Esophagus squamous epithelium (tissue), 5 donors: ENCODE data around the gene CCR1. TPM values are rescaled to one million over a fixed set of nuclear protein-coding genes. Genes with fewer than 3 reads are reported as not detected.
A peak's percentile ranks its signal among the peaks of the same experiment; 100 is the strongest.

ENCODE experiments used
- DNase-seq: peaks from one replicate; lab custom pipeline; 2025; lab: John Stamatoyannopoulos, UW
- H3K27ac ChIP-seq, 4 donors: fragments of 200-600 bp; sonication (generic); one replicate each; pipeline ENCODE4 v1.5.1; 2016 to 2019; ENCODE audit warnings: mild to moderate bottlenecking in 1 of 4
- H3K27me3 ChIP-seq, 4 donors: fragments of 200-600 bp; sonication (generic); 1 replicate in 3 of 4; 2 replicates in 1 of 4; pipeline versions ENCODE4 v1.5.1 to v1.6.0; 2017 to 2021; ENCODE audit warnings: antibody characterized with exemption in 1 of 4
- H3K36me3 ChIP-seq, 3 donors: fragments of 200-600 bp; sonication (generic); one replicate each; pipeline ENCODE4 v1.5.1; 2016 to 2019
- H3K4me1 ChIP-seq, 3 donors: fragments of 200-600 bp; sonication (generic); one replicate each; pipeline ENCODE4 v1.5.1; 2017 to 2019
- H3K4me3 ChIP-seq, 4 donors: fragments of 200-600 bp; sonication (generic); 1 replicate in 3 of 4; 2 replicates in 1 of 4; pipeline ENCODE4 v1.5.1; 2016 to 2019; ENCODE audit warnings: mild to moderate bottlenecking in 2 of 4, moderate library complexity in 1 of 4
- H3K9me3 ChIP-seq, 3 donors: fragments of 200-600 bp; sonication (generic); one replicate each; pipeline ENCODE4 v1.5.1; 2016 to 2019
- CTCF ChIP-seq, 6 experiments: fragments of 450-650 bp in 4 of 6; fragments of 200-600 bp in 2 of 6; sonication (generic) in 2 of 6; IDR thresholded peaks; one replicate each; pipeline ENCODE4 v1.5.1; 2016 to 2019; ENCODE audit warnings: antibody characterized with exemption in 6 of 6, mild to moderate bottlenecking in 4 of 6, moderate library complexity in 4 of 6
- POLR2A ChIP-seq, 4 donors: fragments of 450-650 bp; IDR thresholded peaks; one replicate each; pipeline ENCODE4 v1.6.1; 2017; ENCODE audit warnings: antibody characterized with exemption in 4 of 4, mild to moderate bottlenecking in 4 of 4, moderate library complexity in 3 of 4
- WGBS, 2 donors: methylation state at CpG; one replicate each; pipeline ENCODE4 v1.1.5; 2018; 5-methylcytosine and 5-hydroxymethylcytosine counted together
- intact Hi-C: fragments of 100-400 bp; cut with DNase I; formaldehyde crosslinking; loops from one replicate; pipeline ENCODE4 v1.15.0; 2022
- total RNA-seq, 4 donors: library from RNA; depleted of rRNA; stranded (reverse); fragments of >200 nt; gene quantifications; one replicate each; pipeline ENCODE4 v1.1.0, GENCODE V29; 2016
- donor health status: DM: yes; HTN: yes; CAD: no.

Gene CCR1
- total RNA-seq, 4 donors from 2014 or later, result 0.45 to 8.6 (median 2.8) TPM

GRCh38 chr3:46221938-46222337 lies 13.8 kb upstream of the CCR1 start:
- Histone ChIP-seq H3K9me3 (peaks cover 0 to 5% (median 0%) of the 10 kb centered on the region in 3 donors), H3K4me1 (peaks cover 0 to 14% (median 0%) of the 10 kb centered on the region in 3 donors), H3K4me3 (no peak overlapping the region), H3K36me3 (no peaks in the 10 kb centered on the region), H3K27ac (peak overlapping the region in 2 of 4 donors; percentile 10 to 21), H3K27me3 (no peaks in the 10 kb centered on the region)
- no peak for DNase-seq
- TF ChIP-seq POLR2A (IDR thresholded peaks at IDR 0.05) (no peak), CTCF (IDR thresholded peaks at IDR 0.05) (no peak)
- WGBS, 2 donors, result 40% methylated on average over 1 of the region's 1 CpG; no CpG with 5 or more reads in 1 of the 2 donors
- intact Hi-C loops, result no loop called here

- WGBS, 2 donors, result 36 to 45% methylated on average over 4 of the region's 4 CpGs
- no peak overlapping the region for H3K4me3 ChIP-seq
- DNase-seq, result no peak
- no peak overlapping the region for H3K27ac ChIP-seq
- TF ChIP-seq POLR2A (IDR thresholded peaks at IDR 0.05), result no peak
- no peak for TF ChIP-seq CTCF (IDR thresholded peaks at IDR 0.05)
- peaks cover 0 to 14% (median 0%) of the 10 kb centered on the region in 3 donors for H3K4me1 ChIP-seq
- H3K36me3 ChIP-seq, result no peaks in the 10 kb centered on the region
- intact Hi-C loops, result no loop called here
- H3K27me3 ChIP-seq, result no peaks in the 10 kb centered on the region
- peaks cover 0 to 5% (median 0%) of the 10 kb centered on the region in 3 donors for H3K9me3 ChIP-seq
These were observed 13.3 kb upstream of the CCR1 start for GRCh38 chr3:46221391-46221790.

DNA sequence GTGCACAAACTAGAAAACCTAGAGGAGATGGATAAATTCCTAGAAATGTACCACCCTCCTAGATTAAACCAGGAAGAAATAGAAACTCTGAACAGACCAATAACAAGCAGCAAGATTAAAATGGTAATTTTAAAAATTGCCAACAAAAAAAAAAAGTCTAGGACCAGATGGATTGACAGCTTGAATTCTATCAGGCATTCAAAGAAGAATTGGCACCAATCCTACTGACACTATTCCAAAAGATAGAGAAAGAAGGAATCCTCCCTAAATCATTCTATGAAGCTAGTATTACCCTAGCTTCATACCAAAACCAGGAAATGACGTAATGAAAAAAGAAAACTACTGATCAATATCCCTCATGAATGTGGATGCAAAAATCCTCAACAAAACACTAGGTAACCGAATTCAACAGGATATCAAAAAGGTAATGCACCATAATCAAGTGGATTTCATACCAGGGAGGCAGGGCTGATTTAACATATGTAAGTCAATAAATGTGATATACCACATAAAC lies 10.1 kb upstream of the CCR1 start:
- intact Hi-C loops, result no loop called here
- Histone ChIP-seq H3K27ac (no peak overlapping the region), H3K4me1 (peaks cover 0 to 14% (median 0%) of the 10 kb centered on the region in 3 donors), H3K4me3 (no peak overlapping the region), H3K9me3 (peaks cover 0 to 5% (median 0%) of the 10 kb centered on the region in 3 donors), H3K36me3 (no peaks in the 10 kb centered on the region), H3K27me3 (peaks cover 0 to 22% (median 0%) of the 10 kb centered on the region in 4 donors)
- no peak for TF ChIP-seq POLR2A (IDR thresholded peaks at IDR 0.05)
- no peak for TF ChIP-seq CTCF (IDR thresholded peaks at IDR 0.05)
- 51 to 78% methylated on average over 2 of the region's 2 CpGs for WGBS, 2 donors
- DNase-seq, result no peak

- H3K27me3 ChIP-seq, result peaks cover 0 to 22% (median 0%) of the 10 kb centered on the region in 4 donors
- H3K4me1 ChIP-seq, result no peaks in the 10 kb centered on the region
- peaks cover 0 to 5% (median 0%) of the 10 kb centered on the region in 3 donors for H3K9me3 ChIP-seq
- TF ChIP-seq CTCF (IDR thresholded peaks at IDR 0.05) (no peak), POLR2A (IDR thresholded peaks at IDR 0.05) (no peak)
- H3K36me3 ChIP-seq, result no peaks in the 10 kb centered on the region
- 41 to 66% methylated on average over 4 of the region's 4 CpGs for WGBS, 2 donors
- H3K27ac ChIP-seq, result no peak overlapping the region
- DNase-seq, result no peak
- intact Hi-C loops, result no loop called here
- no peak overlapping the region for H3K4me3 ChIP-seq
These were observed 7.8 kb upstream of the CCR1 start for GRCh38 chr3:46215810-46216414.

- Histone ChIP-seq H3K36me3 (no peaks in the 10 kb centered on the region), H3K4me1 (no peaks in the 10 kb centered on the region), H3K27me3 (peaks cover 0 to 22% (median 0%) of the 10 kb centered on the region in 4 donors), H3K27ac (no peak overlapping the region), H3K4me3 (no peak overlapping the region), H3K9me3 (no peaks in the 10 kb centered on the region)
- TF ChIP-seq POLR2A (IDR thresholded peaks at IDR 0.05), result no peak
- TF ChIP-seq CTCF (IDR thresholded peaks at IDR 0.05), result peak in 2 of 6 experiments; percentile 9 to 37
- intact Hi-C loops, result no loop called here
- WGBS, 2 donors, result 80 to 83% methylated on average over 1 of the region's 1 CpG
- no peak for DNase-seq
These were observed 6.7 kb upstream of the CCR1 start for GRCh38 chr3:46214751-46215352.
